HCT116 (cell line): ENCODE measurements around the gene DUSP2.

Experiments used
- EGR1 ChIP-seq: IDR thresholded peaks from 2 replicates; pipeline ENCODE4 v1.6.1; 2012; ENCODE audit warnings: low read depth
- ELF1 ChIP-seq: IDR thresholded peaks from 2 replicates; pipeline ENCODE4 v1.6.1; 2012; ENCODE audit warnings: low read depth, borderline replicate concordance
- EZH2 ChIP-seq: fragments of 200-600 bp; sonication (generic); IDR thresholded peaks from 2 replicates; pipeline ENCODE4 v1.6.1; 2017; ENCODE audit warnings: antibody characterized with exemption, mixed run types
- EZH2phosphoT487 ChIP-seq: fragments of 200-600 bp; IDR thresholded peaks from 2 replicates; pipeline ENCODE4 v1.6.1; 2018; ENCODE audit warnings: antibody characterized with exemption, borderline replicate concordance
- JUND ChIP-seq: IDR thresholded peaks from 2 replicates; pipeline ENCODE4 v1.6.1; 2012
- POLR2A ChIP-seq: IDR thresholded peaks from 2 replicates; pipeline ENCODE4 v1.7.0; 2011; ENCODE audit warnings: borderline replicate concordance; ENCODE audit not compliant: insufficient read depth, insufficient read length; ENCODE audit errors: extremely low read depth
- RAD21 ChIP-seq: IDR thresholded peaks from 2 replicates; pipeline ENCODE4 v1.6.1; 2012; ENCODE audit warnings: low read depth, mild to moderate bottlenecking
- SIN3A ChIP-seq: IDR thresholded peaks from 2 replicates; pipeline ENCODE4 v1.6.1; 2012; ENCODE audit warnings: low read depth
- TCF7L2 ChIP-seq: IDR thresholded peaks from 2 replicates; pipeline ENCODE4 v1.7.0; 2011; ENCODE audit warnings: borderline replicate concordance, inconsistent platforms; ENCODE audit not compliant: insufficient read depth, insufficient read length; ENCODE audit errors: extremely low read depth
- YY1 ChIP-seq: IDR thresholded peaks from 2 replicates; pipeline ENCODE4 v1.6.1; 2011; ENCODE audit warnings: low read length, low read depth, moderate library complexity, mild to moderate bottlenecking; ENCODE audit not compliant: insufficient replicate concordance; ENCODE audit errors: extremely low read depth
- ZNF274 ChIP-seq: fragments of 200-500 bp; sonication (Bioruptor generic); IDR thresholded peaks from 2 replicates; pipeline ENCODE4 v1.6.1; 2014; ENCODE audit warnings: mild to moderate bottlenecking, low read depth, low read length, inconsistent platforms
- TF ChIP-seq, protein P1 (sequence below), 3 experiments: fragments of 200-600 bp in 1 of 3; sonication (generic) in 1 of 3; IDR thresholded peaks in 2 of 3; conservative IDR thresholded peaks in 1 of 3; 2 replicates each; pipeline ENCODE4 v1.5.1; 2012 to 2017; ENCODE audit warnings: low read depth in 2 of 3, low read length in 2 of 3, antibody characterized with exemption in 1 of 3, borderline replicate concordance in 1 of 3, control low read depth in 1 of 3, mild to moderate bottlenecking in 1 of 3, mixed read lengths in 1 of 3, mixed run types in 1 of 3, moderate library complexity in 1 of 3; ENCODE audit not compliant: insufficient read depth in 1 of 3
- TF ChIP-seq, protein P2 (sequence below): IDR thresholded peaks from 2 replicates; pipeline ENCODE4 v1.6.1; 2012
- TF ChIP-seq, protein P3 (sequence below): IDR thresholded peaks from 2 replicates; pipeline ENCODE4 v1.6.1; 2012; ENCODE audit warnings: low read depth

DNA sequence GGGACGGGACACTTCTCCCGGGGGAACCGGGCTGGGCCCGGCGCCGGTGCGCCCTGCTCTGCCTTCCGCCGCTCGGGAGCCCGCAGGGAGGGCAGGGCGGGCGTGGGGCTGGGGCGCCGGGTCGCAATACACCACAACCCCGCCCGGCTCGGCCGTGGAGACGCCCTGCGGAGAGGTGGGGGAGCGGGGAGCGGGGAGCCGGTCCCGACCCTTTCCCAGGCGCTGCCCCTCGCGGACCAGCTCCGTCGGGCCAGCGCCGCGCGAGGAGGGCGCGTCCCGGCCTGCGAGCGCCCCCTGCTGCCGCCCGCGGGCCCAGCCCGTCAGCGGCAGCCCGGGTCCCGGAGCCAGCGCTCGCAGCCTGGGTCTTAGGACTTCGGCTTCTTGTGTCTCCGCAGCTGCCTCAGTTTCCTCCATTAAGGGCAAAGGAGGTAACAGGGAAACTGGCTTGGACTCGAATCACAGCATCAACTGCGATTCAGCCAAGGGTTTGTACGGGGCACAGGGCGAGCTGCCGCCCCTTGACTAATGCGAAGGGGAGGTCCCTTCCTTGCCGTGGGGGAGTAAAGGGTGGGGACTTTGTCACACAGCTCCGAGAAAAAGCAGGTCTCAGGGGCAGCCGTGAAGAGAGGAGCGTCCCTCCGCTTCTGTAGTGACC lies 28.2 kb downstream of the DUSP2 start:
- TF ChIP-seq, protein P1, sequence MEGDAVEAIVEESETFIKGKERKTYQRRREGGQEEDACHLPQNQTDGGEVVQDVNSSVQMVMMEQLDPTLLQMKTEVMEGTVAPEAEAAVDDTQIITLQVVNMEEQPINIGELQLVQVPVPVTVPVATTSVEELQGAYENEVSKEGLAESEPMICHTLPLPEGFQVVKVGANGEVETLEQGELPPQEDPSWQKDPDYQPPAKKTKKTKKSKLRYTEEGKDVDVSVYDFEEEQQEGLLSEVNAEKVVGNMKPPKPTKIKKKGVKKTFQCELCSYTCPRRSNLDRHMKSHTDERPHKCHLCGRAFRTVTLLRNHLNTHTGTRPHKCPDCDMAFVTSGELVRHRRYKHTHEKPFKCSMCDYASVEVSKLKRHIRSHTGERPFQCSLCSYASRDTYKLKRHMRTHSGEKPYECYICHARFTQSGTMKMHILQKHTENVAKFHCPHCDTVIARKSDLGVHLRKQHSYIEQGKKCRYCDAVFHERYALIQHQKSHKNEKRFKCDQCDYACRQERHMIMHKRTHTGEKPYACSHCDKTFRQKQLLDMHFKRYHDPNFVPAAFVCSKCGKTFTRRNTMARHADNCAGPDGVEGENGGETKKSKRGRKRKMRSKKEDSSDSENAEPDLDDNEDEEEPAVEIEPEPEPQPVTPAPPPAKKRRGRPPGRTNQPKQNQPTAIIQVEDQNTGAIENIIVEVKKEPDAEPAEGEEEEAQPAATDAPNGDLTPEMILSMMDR (IDR thresholded peaks at IDR 0.05 in 2 of 3, conservative IDR thresholded peaks at IDR 0.05 in 1 of 3; ENCODE audit: borderline replicate concordance in 1 of 3, insufficient read depth in 1 of 3, low read depth in 2 of 3, low read length in 2 of 3): peak in 2 of 3 experiments; percentile 63 to 73; a peak in 4 of 6 replicates
- TF ChIP-seq YY1 (no peak), ZNF274 (no peak), POLR2A (no peak), TCF7L2 (no peak), EZH2 (no peak), EGR1 (no peak), SIN3A (no peak), RAD21 (peak; percentile 50), JUND (no peak), ELF1 (no peak), EZH2phosphoT487 (no peak)
- TF ChIP-seq, protein P2, sequence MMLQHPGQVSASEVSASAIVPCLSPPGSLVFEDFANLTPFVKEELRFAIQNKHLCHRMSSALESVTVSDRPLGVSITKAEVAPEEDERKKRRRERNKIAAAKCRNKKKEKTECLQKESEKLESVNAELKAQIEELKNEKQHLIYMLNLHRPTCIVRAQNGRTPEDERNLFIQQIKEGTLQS: no peak
- TF ChIP-seq, protein P3, sequence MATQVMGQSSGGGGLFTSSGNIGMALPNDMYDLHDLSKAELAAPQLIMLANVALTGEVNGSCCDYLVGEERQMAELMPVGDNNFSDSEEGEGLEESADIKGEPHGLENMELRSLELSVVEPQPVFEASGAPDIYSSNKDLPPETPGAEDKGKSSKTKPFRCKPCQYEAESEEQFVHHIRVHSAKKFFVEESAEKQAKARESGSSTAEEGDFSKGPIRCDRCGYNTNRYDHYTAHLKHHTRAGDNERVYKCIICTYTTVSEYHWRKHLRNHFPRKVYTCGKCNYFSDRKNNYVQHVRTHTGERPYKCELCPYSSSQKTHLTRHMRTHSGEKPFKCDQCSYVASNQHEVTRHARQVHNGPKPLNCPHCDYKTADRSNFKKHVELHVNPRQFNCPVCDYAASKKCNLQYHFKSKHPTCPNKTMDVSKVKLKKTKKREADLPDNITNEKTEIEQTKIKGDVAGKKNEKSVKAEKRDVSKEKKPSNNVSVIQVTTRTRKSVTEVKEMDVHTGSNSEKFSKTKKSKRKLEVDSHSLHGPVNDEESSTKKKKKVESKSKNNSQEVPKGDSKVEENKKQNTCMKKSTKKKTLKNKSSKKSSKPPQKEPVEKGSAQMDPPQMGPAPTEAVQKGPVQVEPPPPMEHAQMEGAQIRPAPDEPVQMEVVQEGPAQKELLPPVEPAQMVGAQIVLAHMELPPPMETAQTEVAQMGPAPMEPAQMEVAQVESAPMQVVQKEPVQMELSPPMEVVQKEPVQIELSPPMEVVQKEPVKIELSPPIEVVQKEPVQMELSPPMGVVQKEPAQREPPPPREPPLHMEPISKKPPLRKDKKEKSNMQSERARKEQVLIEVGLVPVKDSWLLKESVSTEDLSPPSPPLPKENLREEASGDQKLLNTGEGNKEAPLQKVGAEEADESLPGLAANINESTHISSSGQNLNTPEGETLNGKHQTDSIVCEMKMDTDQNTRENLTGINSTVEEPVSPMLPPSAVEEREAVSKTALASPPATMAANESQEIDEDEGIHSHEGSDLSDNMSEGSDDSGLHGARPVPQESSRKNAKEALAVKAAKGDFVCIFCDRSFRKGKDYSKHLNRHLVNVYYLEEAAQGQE: no peak
